CD1c-positive myeloid dendritic cell (primary cell): ENCODE measurements around the gene CHST11.

Source experiments
- DNase-seq: peaks from one replicate; pipeline ENCODE4 v3.0.0-alpha.2; 2016; ENCODE audit errors: extremely low spot score

CHST11 gene

DNA sequence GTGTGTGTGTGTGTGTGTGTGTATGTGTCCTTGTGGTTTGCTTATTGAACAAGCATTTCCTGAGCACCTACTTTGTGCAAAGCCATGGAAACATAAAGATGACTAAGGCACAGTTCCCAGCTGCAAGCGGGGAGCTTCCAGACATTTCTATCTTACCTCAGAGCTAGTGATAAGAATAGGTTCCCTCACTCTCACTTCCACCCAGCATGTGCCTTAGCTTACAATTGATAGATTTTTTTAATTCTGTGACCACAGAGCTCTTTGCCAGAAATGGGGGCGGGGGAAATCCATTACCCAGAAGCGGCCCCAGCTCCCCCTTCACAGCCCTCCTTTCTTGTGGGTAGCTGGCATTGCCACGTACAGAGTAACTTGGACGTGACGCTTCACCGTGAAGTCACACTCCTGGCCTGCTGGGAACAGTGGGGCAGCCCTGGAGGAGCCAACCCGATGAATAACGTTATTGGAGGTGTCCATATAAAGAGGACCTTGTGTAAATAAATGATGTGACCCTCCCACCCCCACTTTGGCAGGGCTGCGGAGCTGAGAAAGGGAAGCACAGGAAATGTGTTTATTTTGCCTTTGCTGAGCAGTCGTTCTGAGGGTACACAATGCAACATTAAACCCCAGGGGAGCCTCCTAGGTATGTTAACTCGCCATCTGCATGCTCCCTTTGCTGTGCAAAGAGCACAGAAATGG is 238.9 kb downstream of the CHST11 start:
- peak; percentile 72 for DNase-seq

DNA sequence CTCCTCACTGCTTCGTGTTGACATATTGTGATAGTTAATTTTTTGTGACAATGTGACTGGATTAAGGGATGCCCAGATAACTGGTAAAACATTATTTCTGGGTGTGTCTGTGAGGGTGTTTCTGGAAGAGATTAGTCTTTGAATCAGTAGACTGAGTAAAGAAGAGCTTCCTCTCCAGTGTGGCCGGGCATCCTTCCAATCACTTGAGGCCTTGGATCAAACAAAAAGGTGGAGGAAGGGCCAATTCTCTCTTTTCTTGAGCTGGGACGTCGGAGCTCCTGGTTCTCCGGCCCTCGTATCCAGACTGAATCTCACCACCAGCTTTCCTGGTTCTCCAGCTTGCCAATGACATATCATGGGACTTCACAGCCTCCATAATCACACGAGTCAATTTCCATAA is 240.4 kb downstream of the CHST11 start:
- DNase-seq, result no peak

DNA sequence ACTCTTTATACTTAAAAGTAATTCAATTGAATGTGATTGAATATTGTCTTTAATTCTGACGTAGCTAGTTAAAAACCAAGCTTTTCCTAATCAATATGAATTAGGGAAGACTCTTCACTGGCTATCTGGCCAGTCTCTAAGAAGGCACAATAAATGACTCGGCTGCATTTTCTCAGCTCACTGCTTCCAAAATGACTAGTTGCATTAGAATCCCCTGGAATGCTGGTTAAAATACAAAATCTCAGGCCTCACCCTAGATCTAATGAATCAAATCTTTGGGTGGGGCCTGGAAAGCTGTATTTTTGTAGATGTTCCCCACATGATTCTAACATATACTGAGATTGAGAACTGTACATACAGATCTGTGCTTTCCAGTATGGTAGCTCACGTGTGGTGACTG is 242.1 kb downstream of the CHST11 start:
- DNase-seq, result no peak

DNA sequence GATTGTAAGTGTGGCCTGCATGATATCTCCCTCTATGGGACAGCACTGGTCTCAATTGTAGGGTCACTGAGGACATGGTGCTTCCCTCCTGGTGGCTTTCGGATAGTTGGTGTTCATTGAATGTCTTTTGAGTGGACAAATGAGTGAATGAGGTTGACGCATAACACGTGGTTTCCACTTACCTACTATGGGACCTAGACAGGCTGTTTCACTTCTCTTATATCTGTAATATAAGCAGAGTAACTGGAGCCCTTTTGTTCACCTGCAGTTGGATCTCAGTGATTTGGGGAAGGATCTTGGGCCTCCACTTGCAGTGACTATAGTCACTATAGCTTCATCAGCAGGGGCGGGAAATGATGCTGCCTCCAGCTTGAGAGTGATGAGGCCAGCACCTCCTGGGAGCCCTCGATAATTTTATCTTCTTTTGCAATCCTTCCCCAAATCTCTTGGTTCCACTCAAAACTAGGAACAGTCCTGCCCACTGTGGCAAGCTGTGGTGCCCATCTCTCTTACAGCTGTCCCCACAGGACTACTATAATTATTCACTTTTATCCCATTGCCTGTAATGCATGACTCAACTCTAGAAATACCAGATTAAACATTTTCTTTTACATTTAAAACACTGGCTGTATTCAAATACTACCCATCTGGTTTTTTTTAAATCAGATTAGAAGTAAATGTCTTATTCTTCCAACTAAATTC is 242.9 kb downstream of the CHST11 start:
- DNase-seq, result no peak

DNA sequence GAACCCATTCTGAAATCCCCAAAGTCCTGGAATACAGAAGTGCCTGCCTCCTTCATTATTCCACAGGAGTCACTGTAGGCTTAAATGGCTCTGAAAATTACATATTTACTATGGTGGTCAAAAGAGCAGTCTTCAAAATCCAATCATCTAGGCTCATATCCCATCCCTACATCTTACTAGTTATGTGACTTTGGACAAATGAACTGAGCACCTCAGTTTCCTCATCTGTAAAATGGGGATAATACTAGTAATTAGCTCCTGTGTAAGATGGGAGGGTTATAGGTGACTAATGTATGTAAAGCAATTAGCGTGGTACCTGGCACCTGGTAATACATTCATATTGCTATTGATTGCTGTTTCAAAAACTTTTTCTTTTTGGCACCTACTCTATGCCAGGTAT is 243.6 kb downstream of the CHST11 start:
- no peak for DNase-seq

DNA sequence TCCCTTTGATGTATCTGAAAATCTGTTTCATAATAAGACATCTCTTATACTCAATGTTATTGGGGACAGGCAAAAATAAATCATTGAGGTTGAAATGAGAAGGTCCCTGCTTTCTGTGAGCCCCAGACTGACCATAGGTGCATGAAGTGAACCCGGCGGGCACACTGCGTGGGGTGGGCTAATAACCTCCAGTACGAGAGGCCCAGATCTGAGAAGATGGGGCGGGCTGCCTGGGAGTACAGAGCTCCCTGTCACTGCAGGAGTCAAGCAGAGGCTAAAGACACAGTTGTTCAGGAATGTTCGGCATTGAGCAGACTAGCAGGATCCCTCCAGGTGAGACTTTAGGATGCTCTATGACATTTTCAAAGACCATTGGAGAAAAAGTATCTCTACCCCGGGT is 244.6 kb downstream of the CHST11 start:
- no peak for DNase-seq

DNA sequence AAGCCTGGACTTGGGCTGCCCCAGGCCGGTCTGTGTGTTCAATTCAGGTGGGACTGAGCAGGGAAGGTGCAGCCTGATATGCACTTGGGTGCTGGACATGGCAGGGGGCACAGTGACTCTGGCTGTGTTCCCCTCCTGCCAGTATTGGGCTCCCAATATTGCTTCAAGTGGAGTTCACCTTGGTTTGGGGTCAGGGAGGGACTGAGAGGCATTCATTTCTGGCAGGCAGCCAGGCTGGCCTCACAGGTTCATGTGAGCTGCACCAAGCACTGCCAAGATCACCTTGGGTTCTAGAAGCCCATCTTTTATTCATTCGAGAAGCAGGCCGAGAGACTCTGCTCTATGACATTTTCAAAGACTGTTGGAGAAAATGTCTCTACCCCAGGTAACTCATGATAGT is 245.0 kb downstream of the CHST11 start:
- DNase-seq, result no peak

DNA sequence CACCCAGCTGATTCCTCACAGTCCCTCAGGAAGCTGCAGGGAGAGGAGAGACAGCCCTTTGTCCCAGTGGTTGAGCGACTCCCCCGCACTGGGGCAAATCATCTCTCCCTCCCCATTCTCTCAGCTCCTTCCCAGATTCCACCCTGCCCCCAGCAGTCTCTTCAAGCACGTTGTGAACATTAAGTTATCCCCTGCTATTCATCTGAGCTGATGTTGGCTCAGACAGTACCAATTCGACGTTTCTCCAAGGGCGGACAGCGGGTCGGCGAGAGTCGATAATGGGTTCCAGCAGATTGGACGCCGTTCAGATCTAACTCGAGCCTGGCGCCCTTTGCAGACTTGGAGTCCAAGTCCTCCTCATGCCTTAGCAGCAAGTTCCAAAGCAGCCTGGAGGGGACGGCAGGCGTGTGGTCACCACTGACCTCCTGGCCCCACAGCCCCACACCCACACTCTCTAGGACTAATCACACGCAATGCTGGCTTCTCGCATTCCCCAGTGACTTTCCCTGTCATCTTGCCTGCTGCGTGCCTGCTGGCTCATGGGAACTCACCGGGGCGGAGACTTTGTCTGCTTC is 245.9 kb downstream of the CHST11 start:
- no peak for DNase-seq

DNA sequence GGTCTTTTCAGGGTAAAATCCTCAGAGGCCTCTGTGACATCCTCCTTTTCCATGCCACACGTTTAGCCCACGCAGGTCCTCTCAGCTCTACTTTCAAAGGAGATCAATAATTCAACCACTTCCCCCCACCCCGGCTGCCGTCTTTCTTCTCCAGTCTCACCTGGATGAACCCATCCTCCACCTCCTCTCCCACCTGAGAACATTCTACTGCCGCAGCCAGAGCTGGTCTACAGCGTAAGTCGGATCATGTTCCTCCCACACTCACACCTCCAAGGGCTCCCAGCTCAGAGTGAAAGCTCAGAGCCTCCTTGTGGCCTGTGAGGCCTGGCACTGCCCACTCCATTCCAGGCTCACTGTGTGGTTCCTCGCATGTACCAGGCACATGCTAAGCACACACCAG is 246.6 kb downstream of the CHST11 start:
- no peak for DNase-seq

DNA sequence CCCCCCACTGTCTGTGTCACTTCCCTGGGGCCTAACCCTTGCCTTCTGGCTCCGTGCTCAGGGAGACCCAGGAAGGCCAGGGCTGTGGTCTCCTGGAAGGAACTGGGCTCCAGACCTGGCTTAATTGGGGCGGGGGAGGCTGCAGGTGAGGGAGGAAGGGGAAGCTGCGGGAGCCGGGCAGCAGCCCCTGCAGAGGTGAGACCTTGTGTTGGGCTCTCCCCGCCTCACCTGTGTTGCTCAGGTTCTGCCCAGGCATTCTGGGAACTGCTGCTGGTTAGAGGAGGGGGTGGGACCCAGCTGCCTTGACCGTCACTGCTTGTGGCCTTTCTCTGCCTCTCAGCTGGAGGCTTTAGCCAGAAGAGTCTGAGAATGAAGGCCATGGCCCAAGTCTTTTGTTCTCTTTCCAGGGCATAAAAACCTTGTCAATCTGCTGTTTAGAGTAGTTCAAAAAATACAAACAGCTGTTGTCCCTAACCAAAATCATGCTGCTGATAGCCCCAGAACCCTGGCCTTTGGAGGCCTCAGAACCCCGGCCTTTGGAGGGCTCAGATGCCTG is 247.6 kb downstream of the CHST11 start:
- DNase-seq, result no peak

DNA sequence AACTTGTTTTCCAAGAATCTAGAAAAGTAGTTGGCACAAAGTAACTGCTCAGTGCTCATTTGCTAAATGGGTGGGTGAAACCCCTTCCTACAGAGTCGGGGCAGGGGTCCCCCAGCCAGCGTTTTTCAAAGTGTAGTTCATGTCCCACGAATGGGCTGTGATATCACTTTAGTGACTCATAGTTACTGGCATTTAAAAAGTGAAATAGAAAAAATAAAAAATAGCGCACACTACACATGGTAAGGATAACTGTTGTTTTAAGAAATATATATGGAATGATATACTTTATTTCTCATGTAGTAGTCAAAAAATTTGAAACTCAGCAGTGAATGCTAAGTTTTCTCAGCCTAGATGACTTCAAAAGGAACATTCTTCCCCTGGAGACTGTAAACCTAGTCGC is 250.4 kb downstream of the CHST11 start:
- DNase-seq, result no peak

DNA sequence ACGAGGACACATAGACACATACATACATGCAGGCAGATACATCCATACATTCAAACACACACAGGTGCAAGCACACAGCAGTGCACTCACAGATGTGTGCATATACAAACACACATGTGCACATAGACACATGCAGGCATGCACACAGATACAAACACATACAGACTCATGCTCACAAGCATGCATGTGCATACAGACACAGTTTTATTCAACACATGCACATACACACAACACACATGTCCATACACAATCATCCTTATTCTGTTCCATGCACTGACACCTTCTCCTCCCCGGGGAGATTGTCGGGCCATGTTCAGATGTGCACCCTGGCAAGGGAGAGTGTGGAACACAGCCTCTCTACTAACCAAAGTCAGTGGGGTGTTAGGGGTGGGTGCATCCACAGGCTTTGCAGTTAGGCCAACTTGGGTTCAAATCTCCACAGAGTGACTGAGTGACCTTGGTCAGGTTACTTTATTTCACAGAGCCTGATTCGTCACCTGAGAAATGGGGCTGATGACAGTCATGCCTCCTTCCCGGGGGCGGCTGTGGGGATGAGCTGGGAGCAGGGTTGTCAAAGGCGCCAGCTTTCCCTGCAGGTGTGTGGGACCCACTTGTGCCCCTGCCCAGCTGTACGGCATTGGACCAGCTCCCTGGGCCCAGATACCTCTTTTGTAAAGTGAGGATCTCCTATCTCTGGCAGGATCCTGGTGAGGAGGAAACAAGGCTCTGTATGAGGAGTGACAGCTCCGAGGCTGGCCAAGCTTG is 251.2 kb downstream of the CHST11 start:
- DNase-seq, result no peak

DNA sequence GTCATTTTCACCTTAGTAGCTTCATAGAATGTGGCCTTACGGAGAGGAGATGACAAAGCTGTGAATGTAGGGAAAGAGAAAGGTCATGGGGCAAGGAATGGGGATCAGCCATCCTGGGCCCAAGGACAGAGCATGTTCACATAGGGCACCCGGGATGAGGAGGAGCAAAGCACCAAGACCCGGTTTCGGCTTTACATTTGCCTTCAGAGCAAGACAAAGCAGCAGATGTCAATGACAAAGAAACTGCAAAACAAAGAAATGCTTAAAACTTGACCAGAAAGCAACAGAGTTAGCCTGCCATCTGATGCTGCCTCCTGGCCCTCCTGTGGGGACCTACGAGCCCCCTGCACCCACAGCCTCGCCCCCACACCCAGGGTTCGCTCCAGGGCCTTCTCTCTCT is 252.1 kb downstream of the CHST11 start:
- no peak for DNase-seq

DNA sequence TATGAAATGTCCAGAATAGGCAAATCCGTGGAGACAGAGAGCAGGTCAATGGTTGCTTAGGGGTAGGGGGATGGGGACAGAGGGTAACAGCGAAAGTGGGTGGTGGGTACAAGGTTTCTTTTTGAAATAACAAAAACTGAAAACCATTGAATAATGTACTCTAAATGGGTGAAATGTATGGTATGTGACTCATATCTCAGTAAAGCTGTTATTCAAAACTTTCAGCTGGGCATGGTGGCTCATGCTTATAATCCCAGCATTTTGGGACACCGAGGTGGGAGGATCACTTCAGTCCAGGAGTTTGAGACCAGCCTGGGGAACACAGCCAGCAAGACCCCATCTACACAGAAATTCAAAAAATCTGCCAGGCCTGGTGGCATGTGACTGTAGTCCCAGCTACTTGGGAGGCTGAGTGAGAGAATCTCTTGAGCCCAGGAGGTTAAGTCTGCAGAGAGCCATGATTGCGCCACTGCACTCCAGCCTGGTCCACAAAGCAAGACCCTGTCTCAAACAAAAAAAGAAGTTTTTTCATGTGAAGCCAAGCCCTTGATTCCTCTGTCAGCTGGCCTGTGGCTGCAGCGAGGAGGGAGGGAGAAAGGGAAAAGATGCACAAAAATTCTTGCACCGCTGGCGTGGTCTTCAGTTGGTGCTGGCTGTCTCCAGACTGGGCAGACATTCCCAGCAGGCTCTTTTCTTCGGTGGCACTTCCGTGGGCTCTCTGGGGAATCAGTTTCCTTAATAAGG is 253.1 kb downstream of the CHST11 start:
- no peak for DNase-seq

DNA sequence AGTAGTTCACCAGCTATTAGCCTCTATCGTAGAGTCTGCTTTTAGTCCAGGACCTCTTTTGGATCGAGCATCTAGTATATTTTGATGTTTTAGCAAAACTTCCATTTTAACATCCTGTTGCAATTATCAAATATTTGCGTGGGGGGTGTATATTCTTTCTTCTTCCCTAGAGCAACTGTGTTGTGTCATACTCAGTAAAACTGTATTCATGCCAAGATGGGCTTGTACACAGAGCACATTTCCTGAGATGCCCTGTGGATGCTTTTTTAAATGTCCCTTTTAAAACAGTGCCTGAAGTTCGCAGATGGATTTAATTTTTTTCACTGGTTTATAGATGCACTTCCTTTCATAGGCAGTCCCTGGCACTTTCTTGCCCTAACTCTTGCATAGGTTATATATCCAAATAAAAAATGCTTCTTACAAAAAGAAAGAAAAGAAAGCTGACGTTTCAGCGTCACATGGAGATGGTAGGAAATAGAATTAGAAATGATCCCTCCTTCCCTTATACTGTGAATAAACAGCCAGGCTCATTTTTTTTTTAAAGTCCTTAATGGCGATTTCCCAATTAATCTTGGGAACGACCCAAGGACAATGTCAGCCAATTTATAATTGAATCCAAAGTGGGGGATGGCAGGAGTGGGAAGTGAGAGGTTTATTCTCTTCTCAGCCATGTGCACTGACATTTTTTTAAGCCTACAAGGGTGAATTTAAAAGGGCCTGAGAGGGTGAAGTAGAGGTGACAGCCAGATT is 254.4 kb downstream of the CHST11 start:
- DNase-seq, result peak; percentile 30

DNA sequence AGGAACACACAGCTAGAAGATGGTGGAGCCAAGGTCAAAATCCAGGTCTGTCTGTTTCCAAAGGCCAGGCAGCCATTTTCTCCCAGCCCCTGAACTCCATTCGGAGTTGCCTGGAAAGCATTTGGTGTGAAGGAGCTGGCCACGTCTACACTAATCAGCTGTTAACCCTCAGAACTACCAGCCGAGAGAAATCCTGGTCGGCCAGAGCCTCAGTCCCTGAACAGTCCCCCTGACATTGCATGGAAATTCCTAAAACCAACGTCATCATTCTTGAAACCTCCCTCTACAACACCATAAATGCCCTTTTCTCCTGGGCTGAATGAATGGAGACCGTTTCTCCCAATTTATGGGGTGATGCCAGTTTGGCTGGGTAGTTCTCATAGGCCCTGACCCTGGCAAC is 255.7 kb downstream of the CHST11 start:
- no peak for DNase-seq

DNA sequence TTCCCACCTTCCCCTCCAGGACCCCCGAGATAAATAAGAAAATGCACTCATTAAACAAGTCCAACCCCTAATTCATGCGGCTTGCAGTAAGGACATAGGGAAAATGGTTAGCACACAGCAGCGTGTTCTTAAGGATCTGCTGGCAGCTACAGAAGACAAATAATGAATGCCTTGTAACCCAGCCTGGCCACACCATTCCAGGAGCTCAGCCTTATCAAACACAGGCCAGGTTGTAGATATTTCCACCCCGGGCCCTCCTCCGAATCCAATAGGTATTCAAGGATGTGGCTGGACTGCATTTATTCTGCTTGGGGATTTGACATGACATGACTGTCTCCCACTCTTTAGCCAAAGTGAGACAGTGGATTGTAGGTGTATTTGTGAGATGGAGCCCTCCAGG is 256.2 kb downstream of the CHST11 start:
- no peak for DNase-seq

DNA sequence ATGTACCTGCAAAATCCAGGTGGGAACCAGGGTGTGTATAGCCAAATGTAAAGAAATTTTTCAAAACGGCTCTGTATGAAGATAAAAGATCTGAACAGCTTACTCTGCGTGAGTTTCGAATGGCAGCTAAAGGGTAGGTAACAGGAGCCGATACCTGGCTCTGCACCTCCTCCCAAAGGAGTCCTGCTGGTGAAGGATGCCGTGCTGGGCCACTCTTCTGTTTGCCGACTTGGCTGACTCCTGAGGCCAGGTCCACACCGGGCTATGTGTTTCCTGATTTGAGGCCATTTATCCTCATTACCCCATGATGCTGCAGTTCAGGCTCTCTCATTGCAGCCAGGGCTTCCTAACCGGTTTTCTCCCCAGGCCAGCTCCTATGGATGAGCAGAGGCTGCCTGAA is 256.7 kb downstream of the CHST11 start:
- DNase-seq, result no peak

DNA sequence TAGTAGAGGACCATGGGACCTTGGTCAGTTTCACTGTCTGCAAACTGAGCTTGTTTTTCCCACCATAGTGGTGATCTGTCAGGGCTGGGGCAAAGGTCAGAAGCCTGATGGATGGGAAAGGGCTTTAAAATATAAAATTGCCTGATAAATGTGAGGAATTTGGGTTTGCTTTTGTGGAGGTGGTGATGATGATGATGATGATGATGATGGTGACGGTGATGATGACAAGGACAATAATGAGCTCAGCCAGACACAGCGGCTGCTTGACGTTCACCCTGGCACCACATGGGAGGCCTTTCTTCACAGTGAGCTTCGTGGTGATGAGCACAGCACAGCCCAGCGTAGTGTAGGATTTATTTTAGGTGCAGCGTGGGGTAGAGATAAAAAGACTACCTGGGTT is 257.6 kb downstream of the CHST11 start:
- DNase-seq, result no peak

DNA sequence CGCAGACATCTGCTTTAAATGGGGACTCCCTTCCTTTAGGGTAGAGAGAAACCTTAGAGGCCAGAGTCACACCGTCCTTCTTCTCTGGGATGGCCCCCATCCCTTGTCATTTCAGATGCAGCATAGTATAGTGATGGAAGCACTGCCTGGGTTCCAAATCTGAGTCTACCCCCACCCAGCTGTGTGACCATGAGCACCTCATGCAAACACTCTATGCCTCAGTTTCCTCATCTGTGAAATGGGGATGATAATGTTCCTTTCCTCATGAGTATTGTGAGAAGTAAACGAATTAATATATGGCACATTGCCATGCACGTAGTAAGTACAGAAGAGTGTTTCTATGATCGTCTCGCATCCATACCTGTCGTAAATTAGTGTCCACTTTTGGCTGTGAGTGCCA is 259.4 kb downstream of the CHST11 start:
- DNase-seq, result no peak
